ENCODE measurements around the gene MLANA.

GRCh38 chr9:5864446-5864845 lies 26.2 kb upstream of the MLANA start:
- TF ChIP-seq CTCF (IDR thresholded peaks at IDR 0.05) (no peak), POLR2A (IDR thresholded peaks at IDR 0.05) (no peak)
